ENCODE results near the gene TMEM62. TPM values are rescaled to one million over a fixed set of nuclear protein-coding genes. Genes with fewer than 3 reads are reported as not detected.

The TMEM62 gene
- total and polyA plus RNA-seq, 2 of the 8 experiments (the other 6 are each of a cell fraction or from before 2014, with no cell fraction given): 2.0 to 4.0 TPM

GRCh38 chr15:43095708-43096347 lies 37.6 kb upstream of the TMEM62 start:
- no peaks in the 10 kb centered on the region; the same call in 1 of the 2 replicates for H3K23me2 ChIP-seq (ENCODE audit: low read depth, low read length)
- H3K79me1 ChIP-seq (ENCODE audit: low read depth, low read length): no peaks in the 10 kb centered on the region
- H3K23ac ChIP-seq (ENCODE audit: insufficient read length): no peak overlapping the region
- H3K4me1 ChIP-seq (replicated peaks in 1 of 4; ENCODE audit: control insufficient read depth in 3 of 4, insufficient read depth in 4 of 4, low read length in 3 of 4): 0 out of 7 replicates have a peak, but pooled peaks cover 0 to 2% (median 0%) of the 10 kb centered on the region in 4 experiments
- no peaks in the 10 kb centered on the region for H3K9me3 ChIP-seq (ENCODE audit: insufficient read depth in 2 of 2, low read depth in 1 of 2, low read length in 1 of 2)
- H3K4me3 ChIP-seq (ENCODE audit: extremely low read depth in 1 of 4, insufficient read depth in 2 of 4, low read depth in 3 of 4, low read length in 4 of 4): no peak overlapping the region
- no peak overlapping the region for H3K4me2 ChIP-seq (ENCODE audit: insufficient read depth in 1 of 2, low read depth in 2 of 2, low read length in 2 of 2)
- peaks cover 0 to 6% (median 1%) of the 10 kb centered on the region in 4 experiments; a peak in 2 of 8 replicates for H3K36me3 ChIP-seq (ENCODE audit: control insufficient read depth in 2 of 4, insufficient read depth in 4 of 4, low read length in 3 of 4)
- no peak overlapping the region for H3K14ac ChIP-seq (ENCODE audit: insufficient read length)
- no peak overlapping the region for H3K4ac ChIP-seq (replicated peaks; ENCODE audit: insufficient read length, low read depth, low read length)
- no peak overlapping the region for H2BK12ac ChIP-seq (ENCODE audit: low read depth, low read length)
- H4K20me1 ChIP-seq (replicated peaks in 1 of 2; ENCODE audit: control insufficient read depth in 1 of 2, insufficient read depth in 2 of 2, low read length in 2 of 2): no peaks in the 10 kb centered on the region
- H3K27ac ChIP-seq (ENCODE audit: low read depth, low read length): no peak overlapping the region
- H4K8ac ChIP-seq (ENCODE audit: extremely low read depth, insufficient read depth, low read length): no peak overlapping the region
- no peak for FAIRE-seq
- H2AK5ac ChIP-seq (ENCODE audit: low read depth, low read length): no peak overlapping the region
- no peak overlapping the region for H4K5ac ChIP-seq (ENCODE audit: insufficient read length, low read depth, low read length)
- peaks cover 0 to 31% of the 10 kb centered on the region in 2 experiments; a peak in 2 of 4 replicates for H3K79me2 ChIP-seq (ENCODE audit: control insufficient read depth in 1 of 2, insufficient read depth in 2 of 2, low read length in 2 of 2)
- WGBS, 2 experiments (ENCODE audit: extremely low coverage in 1 of 2, insufficient coverage in 1 of 2, insufficient read length in 1 of 2, insufficient replicate concordance in 2 of 2, low coverage in 1 of 2, low lambda C conversion rate in 2 of 2, missing lambda C conversion rate in 1 of 2): 97% methylated on average over 8 of the region's 8 CpGs; no CpG with 5 or more reads in 1 of the 2 experiments
- H3K9ac ChIP-seq (replicated peaks in 1 of 4; ENCODE audit: extremely low read depth in 1 of 4, low read depth in 3 of 4, low read length in 3 of 4): no peak overlapping the region
- no peak overlapping the region for H2BK120ac ChIP-seq (replicated peaks; ENCODE audit: low read depth, low read length)
- H3K56ac ChIP-seq (replicated peaks; ENCODE audit: insufficient read length, low read depth, low read length): no peak overlapping the region
- TF ChIP-seq CEBPB (IDR thresholded peaks at IDR 0.05; ENCODE audit: low read depth, low read length): no peak
- TF ChIP-seq CHD2 (IDR thresholded peaks at IDR 0.05; ENCODE audit: low read length): no peak
- no peaks in the 10 kb centered on the region for H3K27me3 ChIP-seq (replicated peaks in 1 of 4; ENCODE audit: control insufficient read depth in 3 of 4, extremely low read depth in 1 of 4, insufficient read depth in 3 of 4, low read length in 3 of 4)
- CTCF ChIA-PET (ENCODE audit: partially characterized antibody): interaction anchor here (0.6 to 1.7 kb wide), 3 partner anchors 108 to 189 kb away, joined by 3 to 5 read pairs (median 3); no protein-coding TSS in a partner anchor
- POLR2A ChIA-PET (ENCODE audit: partially characterized antibody): no interaction called here
- no peak overlapping the region for H2AFZ ChIP-seq (ENCODE audit: low read length)
- H4K91ac ChIP-seq (replicated peaks; ENCODE audit: insufficient read length, low read length): no peak overlapping the region
- no peak overlapping the region for H2BK15ac ChIP-seq (ENCODE audit: low read length)
- DNase-seq (ENCODE audit: low read depth in 1 of 2, low spot score in 2 of 2): no peak
- no peak overlapping the region for H2BK5ac ChIP-seq (ENCODE audit: low read depth, low read length)
- no peak overlapping the region for H3K18ac ChIP-seq (ENCODE audit: extremely low read depth, low read length)
- no peak overlapping the region for H2BK20ac ChIP-seq (ENCODE audit: low read length)
